ENCODE measurements around the gene RFX3.

GRCh38 chr9:3515405-3515804, 10.4 kb downstream of the RFX3 start:
- TF ChIP-seq, protein P1, sequence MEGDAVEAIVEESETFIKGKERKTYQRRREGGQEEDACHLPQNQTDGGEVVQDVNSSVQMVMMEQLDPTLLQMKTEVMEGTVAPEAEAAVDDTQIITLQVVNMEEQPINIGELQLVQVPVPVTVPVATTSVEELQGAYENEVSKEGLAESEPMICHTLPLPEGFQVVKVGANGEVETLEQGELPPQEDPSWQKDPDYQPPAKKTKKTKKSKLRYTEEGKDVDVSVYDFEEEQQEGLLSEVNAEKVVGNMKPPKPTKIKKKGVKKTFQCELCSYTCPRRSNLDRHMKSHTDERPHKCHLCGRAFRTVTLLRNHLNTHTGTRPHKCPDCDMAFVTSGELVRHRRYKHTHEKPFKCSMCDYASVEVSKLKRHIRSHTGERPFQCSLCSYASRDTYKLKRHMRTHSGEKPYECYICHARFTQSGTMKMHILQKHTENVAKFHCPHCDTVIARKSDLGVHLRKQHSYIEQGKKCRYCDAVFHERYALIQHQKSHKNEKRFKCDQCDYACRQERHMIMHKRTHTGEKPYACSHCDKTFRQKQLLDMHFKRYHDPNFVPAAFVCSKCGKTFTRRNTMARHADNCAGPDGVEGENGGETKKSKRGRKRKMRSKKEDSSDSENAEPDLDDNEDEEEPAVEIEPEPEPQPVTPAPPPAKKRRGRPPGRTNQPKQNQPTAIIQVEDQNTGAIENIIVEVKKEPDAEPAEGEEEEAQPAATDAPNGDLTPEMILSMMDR (IDR thresholded peaks at IDR 0.05; ENCODE audit: insufficient read depth, low read length): no peak
- TF ChIP-seq GABPA (IDR thresholded peaks at IDR 0.05; ENCODE audit: low read depth) (no peak), POLR2AphosphoS5 (IDR thresholded peaks at IDR 0.05; ENCODE audit: low read depth) (no peak), SPI1 (IDR thresholded peaks at IDR 0.05; ENCODE audit: borderline replicate concordance, low read depth) (no peak)
- TF ChIP-seq, protein P2, sequence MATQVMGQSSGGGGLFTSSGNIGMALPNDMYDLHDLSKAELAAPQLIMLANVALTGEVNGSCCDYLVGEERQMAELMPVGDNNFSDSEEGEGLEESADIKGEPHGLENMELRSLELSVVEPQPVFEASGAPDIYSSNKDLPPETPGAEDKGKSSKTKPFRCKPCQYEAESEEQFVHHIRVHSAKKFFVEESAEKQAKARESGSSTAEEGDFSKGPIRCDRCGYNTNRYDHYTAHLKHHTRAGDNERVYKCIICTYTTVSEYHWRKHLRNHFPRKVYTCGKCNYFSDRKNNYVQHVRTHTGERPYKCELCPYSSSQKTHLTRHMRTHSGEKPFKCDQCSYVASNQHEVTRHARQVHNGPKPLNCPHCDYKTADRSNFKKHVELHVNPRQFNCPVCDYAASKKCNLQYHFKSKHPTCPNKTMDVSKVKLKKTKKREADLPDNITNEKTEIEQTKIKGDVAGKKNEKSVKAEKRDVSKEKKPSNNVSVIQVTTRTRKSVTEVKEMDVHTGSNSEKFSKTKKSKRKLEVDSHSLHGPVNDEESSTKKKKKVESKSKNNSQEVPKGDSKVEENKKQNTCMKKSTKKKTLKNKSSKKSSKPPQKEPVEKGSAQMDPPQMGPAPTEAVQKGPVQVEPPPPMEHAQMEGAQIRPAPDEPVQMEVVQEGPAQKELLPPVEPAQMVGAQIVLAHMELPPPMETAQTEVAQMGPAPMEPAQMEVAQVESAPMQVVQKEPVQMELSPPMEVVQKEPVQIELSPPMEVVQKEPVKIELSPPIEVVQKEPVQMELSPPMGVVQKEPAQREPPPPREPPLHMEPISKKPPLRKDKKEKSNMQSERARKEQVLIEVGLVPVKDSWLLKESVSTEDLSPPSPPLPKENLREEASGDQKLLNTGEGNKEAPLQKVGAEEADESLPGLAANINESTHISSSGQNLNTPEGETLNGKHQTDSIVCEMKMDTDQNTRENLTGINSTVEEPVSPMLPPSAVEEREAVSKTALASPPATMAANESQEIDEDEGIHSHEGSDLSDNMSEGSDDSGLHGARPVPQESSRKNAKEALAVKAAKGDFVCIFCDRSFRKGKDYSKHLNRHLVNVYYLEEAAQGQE (IDR thresholded peaks at IDR 0.05; ENCODE audit: insufficient replicate concordance, low read depth): no peak

Measured in HL-60 (cell line).